HG03103 (cell line): ENCODE measurements around the gene MCRIP1.
A peak's percentile ranks its signal among the peaks of the same experiment; 100 is the strongest.

Experiments
- ATAC-seq: cut with Tn5 transposase; IDR thresholded peaks from one replicate; pipeline ENCODE4 v1.9.1; 2021; ENCODE audit warnings: low read depth; ENCODE audit not compliant: unreplicated experiment

MCRIP1 gene

GRCh38 chr17:81833160-81833920, at the start of gene MCRIP1:
Gene MCRIP1 (minus strand): TSS chr17:81833291. CDS start chr17:81824506, 8,785 bp downstream.
- peak; percentile 64 for ATAC-seq

- ATAC-seq: no peak
These were observed 46.0 kb upstream of the MCRIP1 start for GRCh38 chr17:81879121-81879520.

GRCh38 chr17:81878294-81878693, 45.2 kb upstream of the MCRIP1 start:
- no peak for ATAC-seq

GRCh38 chr17:81877569-81877968, 44.5 kb upstream of the MCRIP1 start:
- no peak for ATAC-seq

- ATAC-seq: peak; percentile 44
These were observed 38.5 kb upstream of the MCRIP1 start for GRCh38 chr17:81871387-81872230.

- peak; percentile 7 for ATAC-seq
These were observed 37.9 kb upstream of the MCRIP1 start, which contains the start of gene ARHGDIA for GRCh38 chr17:81870981-81871386. Gene ARHGDIA (minus strand): TSS chr17:81871337. CDS start chr17:81869930, 1,407 bp downstream.

- peak; percentile 7 for ATAC-seq
These were observed 37.3 kb upstream of the MCRIP1 start for GRCh38 chr17:81870131-81870980.

GRCh38 chr17:81869221-81870130, 36.4 kb upstream of the MCRIP1 start:
- no peak for ATAC-seq

- no peak for ATAC-seq
These were observed 35.7 kb upstream of the MCRIP1 start for GRCh38 chr17:81868674-81869220.

- no peak for ATAC-seq
These were observed 35.0 kb upstream of the MCRIP1 start for GRCh38 chr17:81867991-81868673.

- ATAC-seq: no peak
These were observed 34.3 kb upstream of the MCRIP1 start for GRCh38 chr17:81867170-81867990.

GRCh38 chr17:81866440-81867169, 33.5 kb upstream of the MCRIP1 start:
- ATAC-seq: no peak

- no peak for ATAC-seq
These were observed 32.8 kb upstream of the MCRIP1 start for GRCh38 chr17:81865733-81866439.

- ATAC-seq: no peak
These were observed 32.3 kb upstream of the MCRIP1 start for GRCh38 chr17:81865358-81865732.

- no peak for ATAC-seq
These were observed 31.0 kb upstream of the MCRIP1 start for GRCh38 chr17:81863833-81864768.
